Activated CD4-positive, alpha-beta T cell treated with anti-CD3 and anti-CD28 coated beads, Interleukin-2, amount 50 U/mL, for 1 hour (primary cell): ENCODE results near the gene OR2K2.
"Not testable (repeated sequence)": the region's sequence is repeated elsewhere in the genome, so short reads cannot be mapped to it uniquely, and the experiment has no call there.

ENCODE experiments used
- DNase-seq: peaks from one replicate; pipeline ENCODE4 v3.0.0-alpha.2; 2020

The OR2K2 gene

GRCh38 chr9:111330124-111330523, at the start of gene OR2K2:
TSS of gene OR2K2 (minus strand) at chr9:111330224. CDS start at chr9:111328433, 1,791 bp downstream.
- no peak for DNase-seq

GRCh38 chr9:111375817-111376564, 46.0 kb upstream of the OR2K2 start:
- DNase-seq = no peak

GRCh38 chr9:111375062-111375461, 45.0 kb upstream of the OR2K2 start:
- no peak for DNase-seq

GRCh38 chr9:111372297-111372696, 42.3 kb upstream of the OR2K2 start:
- no peak for DNase-seq

- no peak for DNase-seq
These were observed 37.0 kb upstream of the OR2K2 start for GRCh38 chr9:111366978-111367377.

- no peak for DNase-seq
These were observed 32.5 kb upstream of the OR2K2 start for GRCh38 chr9:111362526-111362925.

GRCh38 chr9:111360881-111361280, 30.9 kb upstream of the OR2K2 start:
- DNase-seq = no peak

GRCh38 chr9:111356481-111357244, 26.6 kb upstream of the OR2K2 start:
- DNase-seq = no peak

- DNase-seq = no peak
These were observed 22.5 kb upstream of the OR2K2 start for GRCh38 chr9:111352545-111352944.

- DNase-seq = no peak
These were observed 20.5 kb upstream of the OR2K2 start for GRCh38 chr9:111350556-111350955.

GRCh38 chr9:111349766-111350165, 19.7 kb upstream of the OR2K2 start:
- no peak for DNase-seq

- DNase-seq = no peak
These were observed 18.8 kb upstream of the OR2K2 start for GRCh38 chr9:111348821-111349271.

- DNase-seq = not testable (repeated sequence)
These were observed 4.4 kb upstream of the OR2K2 start for GRCh38 chr9:111334318-111334863.

GRCh38 chr9:111320631-111321030, 9.4 kb downstream of the OR2K2 start:
- no peak for DNase-seq

GRCh38 chr9:111316796-111317195, 13.2 kb downstream of the OR2K2 start:
- no peak for DNase-seq

GRCh38 chr9:111305914-111306313, 24.1 kb downstream of the OR2K2 start:
- DNase-seq = no peak

- DNase-seq = not testable (repeated sequence)
These were observed 26.0 kb downstream of the OR2K2 start for GRCh38 chr9:111304000-111304399.

- DNase-seq = no peak
These were observed 28.8 kb downstream of the OR2K2 start for GRCh38 chr9:111301195-111301594.

- no peak for DNase-seq
These were observed 29.8 kb downstream of the OR2K2 start for GRCh38 chr9:111300140-111300735.

- DNase-seq = not testable (repeated sequence)
These were observed 30.4 kb downstream of the OR2K2 start for GRCh38 chr9:111299599-111299966.

- no peak for DNase-seq
These were observed 31.1 kb downstream of the OR2K2 start for GRCh38 chr9:111298731-111299598.

- DNase-seq = no peak
These were observed 31.9 kb downstream of the OR2K2 start for GRCh38 chr9:111298111-111298510.
